DMS 273 treated with DMSO at 0.1 percent for 48 hours (cell line): ENCODE measurements around the gene DUSP8.

Source experiments
- DNase-seq: peaks from one replicate; lab custom pipeline; 2025; lab: John Stamatoyannopoulos, UW

Gene DUSP8

DNA sequence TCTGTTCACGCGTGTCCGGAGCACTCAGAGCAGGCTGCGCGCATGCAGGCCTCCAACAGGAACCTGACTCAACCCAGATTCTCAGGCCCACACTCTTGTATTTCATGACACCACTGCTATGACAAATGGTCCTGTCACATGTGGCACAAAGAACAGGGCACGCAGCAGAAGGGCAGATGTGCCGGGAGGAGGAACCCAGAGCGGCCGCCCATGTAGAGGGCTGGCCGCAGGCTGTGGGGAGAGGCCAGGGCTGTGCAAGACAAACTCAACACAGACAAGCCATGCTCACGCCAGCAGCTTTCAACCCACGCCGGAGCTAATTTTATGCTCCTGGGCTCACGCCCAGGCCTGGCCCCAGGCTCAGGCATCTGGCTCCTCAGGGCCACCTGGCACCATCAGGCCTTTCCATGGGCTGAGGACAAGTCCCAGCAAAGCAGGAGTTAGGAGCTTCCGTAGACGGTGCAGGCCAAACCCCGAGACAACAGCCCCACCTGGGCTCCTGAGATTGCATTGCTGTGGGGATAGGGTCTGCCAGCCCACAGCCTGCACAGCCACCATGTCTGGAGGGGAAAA is 40.0 kb downstream of the DUSP8 start:
- peak; percentile 68 for DNase-seq

DNA sequence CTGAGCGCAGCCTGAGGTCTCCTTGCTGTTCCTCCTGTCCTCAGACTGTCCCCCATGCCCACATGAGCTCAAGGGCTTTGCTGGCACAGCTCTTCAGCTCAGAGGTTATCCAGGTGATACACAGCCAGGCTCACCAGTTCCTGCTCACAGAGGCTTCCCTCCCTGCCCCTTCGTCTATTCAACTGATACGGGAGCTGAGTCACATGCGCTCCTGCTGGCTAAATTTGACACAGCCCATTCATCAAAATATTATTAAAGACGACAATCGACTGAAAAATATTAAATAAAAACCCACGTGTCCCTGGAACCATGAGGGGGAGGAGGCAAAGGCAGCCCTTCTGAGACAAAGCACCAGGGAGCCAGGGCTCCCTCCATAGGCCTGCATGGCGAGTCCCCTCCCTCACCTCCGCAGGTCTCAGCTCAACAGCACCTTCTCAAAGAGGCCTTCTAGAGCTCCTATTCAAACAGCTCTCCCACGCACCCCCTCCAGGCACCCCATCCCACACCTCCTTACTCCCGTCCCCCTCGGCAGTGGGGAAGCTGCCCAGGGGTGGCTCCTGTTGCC is 40.5 kb downstream of the DUSP8 start:
- DNase-seq: no peak

DNA sequence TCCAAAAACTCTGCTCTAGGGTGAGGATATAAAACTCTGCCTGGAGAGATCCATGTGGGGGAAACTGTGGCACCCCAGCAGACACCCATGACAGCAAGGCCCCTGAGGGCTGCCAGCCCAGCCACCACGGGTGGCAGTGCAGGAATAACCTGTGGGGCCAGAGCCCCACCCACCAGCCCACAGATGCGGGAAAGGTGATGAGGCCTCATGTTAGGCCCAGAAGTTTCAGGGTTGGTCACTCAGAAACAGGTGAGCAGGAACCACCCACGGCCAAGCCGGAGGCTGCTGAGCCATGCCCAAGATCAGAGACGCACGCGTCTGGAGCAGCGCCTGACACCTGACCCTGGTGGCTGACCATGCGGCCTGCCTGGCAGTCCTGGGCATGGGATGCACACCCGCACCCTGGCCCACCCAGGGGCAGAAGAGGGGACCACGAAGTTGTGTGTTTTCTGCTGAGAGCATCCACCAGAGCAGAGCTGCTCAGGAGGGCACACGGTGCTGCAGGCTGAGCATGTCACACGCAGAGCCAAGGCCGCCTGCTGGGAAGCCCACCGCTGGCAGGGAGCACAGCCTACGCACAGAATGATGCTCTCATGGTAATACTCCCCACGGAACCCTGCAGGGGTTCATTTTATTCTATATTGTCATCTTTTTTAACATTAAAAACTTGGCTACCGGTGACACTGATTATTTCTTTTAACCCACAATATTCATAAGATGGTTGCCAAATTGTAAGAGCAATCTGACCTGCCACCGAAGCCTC is 41.2 kb downstream of the DUSP8 start:
- DNase-seq: no peak

GRCh38 chr11:1529774-1530173 is 42.3 kb downstream of the DUSP8 start:
- no peak for DNase-seq

DNA sequence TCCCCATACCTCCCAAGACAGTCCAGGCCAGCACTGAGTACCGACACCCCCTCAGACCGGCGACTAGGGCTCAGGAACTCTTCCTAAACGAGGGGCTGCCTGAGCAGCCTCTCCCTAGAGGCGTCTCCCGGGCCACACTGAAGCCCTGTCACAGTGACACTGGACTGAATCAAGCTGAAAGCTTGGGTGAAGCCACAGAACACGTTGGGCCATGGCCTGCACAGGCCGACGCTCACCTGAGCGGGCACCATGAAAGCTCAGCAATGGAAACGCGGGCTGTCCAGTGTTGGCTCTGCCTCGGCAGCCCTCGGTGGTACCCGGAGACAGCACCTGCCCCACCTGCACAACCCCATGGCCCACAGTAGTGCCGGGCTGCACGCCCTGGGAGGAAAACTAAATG is 42.8 kb downstream of the DUSP8 start:
- no peak for DNase-seq

GRCh38 chr11:1528710-1529109 is 43.4 kb downstream of the DUSP8 start:
- no peak for DNase-seq

- DNase-seq: no peak
These were observed 45.3 kb downstream of the DUSP8 start for GRCh38 chr11:1526785-1527184.

GRCh38 chr11:1523779-1524178 is 48.3 kb downstream of the DUSP8 start:
- DNase-seq: no peak

DNA sequence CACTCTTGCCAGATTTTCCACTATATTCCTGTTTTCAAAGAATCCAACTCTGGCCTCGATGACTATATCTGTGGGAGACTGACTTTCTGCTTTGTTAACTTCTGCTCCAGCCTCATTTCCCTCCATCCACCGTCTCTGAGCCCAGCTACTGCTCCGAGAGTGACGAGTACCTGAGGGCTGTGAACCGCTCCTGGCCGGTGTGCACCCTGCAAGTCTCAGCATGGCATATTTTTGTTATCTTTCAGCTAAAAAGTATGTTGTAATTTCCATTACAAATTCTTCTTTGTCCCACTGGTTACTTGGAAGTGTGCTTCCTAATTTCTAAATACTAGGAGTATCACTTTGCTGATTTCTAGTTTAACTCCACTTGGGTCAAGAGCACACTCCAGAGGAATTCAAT is 49.0 kb downstream of the DUSP8 start:
- DNase-seq: no peak

DNA sequence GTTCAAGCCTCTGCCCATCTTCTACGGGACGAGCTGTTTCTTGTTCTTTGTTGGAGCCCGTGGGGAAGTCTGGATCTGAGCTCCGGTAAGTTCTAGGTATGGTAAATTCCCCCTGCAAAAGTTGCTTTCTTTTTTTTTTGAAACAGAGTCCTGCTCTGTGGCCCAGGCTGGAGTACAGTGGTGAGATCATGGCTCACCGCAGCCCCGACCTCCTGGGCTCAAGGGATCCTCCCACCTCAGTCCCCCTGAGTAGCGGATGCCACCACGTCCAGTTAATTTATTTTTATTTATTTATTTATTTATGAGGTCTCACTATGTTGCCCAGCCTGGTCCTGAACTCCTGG is 50.0 kb downstream of the DUSP8 start:
- DNase-seq: no peak

GRCh38 chr11:1521382-1522080 is 50.5 kb downstream of the DUSP8 start:
- DNase-seq: no peak

DNA sequence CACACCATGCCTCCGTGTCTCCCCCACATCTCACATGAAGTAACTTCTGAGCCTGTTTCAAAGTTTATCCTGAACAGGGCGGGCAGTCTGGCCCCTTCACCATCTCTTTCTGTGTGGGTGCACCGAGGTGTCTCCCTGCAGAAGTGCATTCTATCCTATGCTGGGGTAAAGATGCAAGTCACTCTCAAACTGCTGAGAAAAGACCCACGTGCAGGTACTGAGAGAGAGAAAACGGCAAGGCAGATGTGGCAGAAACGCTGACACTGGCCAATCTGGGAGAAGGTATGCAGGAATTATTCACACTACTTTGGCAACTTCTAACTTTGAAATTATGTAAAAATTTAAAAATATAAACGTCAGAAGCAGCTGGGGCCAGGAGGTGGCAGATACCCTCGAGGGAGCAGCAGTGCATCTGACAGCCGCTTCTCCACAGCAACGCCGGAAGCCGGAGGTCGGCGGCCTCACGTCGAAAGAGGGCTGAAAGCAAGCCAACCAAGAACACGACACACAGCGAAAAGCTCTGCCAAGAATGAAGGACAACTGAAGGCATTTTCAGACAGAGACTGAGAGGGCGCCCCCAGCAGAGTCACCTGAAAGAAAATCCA is 51.3 kb downstream of the DUSP8 start:
- no peak for DNase-seq

GRCh38 chr11:1520209-1520662 is 51.8 kb downstream of the DUSP8 start:
- no peak for DNase-seq

GRCh38 chr11:1519028-1520010 is 52.8 kb downstream of the DUSP8 start:
- no peak for DNase-seq

DNA sequence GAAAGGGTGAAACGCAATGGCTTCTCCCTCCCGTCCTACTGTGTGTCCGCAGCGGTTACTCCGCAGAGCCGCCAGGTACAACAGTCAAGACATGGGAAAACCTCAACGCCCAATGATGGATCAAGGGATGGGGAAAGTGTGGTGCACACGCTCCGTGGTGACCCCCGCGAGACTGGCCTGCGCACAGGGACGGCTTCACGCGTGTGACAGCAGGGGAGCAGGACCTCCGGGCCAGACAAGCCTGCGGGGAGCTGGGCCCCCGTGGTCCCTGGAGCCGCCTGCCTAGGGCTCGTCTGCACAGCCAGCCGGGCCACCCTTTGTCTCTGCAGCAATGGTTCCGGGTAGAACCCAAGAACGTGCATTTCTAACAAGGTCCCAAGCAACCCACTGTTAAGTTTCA is 53.8 kb downstream of the DUSP8 start:
- DNase-seq: no peak

- no peak for DNase-seq
These were observed 54.7 kb downstream of the DUSP8 start for GRCh38 chr11:1517117-1518005.

DNA sequence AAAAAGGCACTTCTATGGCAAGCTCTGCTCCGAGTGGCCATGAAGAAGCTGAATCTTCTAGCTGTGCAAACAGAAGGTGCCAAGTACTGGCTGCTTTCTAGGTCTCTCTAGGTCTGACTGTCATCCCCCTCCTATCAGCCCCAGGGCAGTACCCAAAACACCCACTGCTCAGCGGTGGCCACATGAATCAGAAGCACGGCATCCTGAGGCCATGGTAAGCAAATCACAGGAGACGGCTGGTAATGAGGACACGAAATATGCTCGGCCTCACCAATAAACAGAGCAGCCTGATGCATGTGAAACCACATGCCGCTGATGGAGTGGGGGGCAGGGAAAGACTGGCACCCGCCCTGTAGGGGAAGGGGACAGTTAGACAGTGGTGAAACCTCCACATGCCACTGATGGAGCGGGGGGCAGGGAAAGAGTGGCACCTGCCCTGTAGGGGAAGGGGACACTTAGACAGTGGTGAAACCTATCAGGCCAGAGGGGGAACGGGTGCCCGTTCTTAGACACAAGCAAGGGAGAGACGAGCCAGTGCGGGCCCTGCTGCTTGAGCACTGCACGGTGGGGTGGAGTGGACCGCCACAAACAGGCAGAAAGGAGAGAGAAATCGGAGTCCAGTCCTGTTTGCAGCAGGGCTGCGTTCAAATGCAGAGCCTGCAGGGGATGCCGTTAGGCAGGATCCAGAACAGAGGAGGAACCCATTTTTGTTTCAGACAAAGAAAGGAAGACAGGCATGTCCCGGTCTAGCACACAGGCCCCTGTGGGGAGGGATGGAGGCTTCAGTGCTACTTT is 55.6 kb downstream of the DUSP8 start:
- no peak for DNase-seq

- no peak for DNase-seq
These were observed 56.7 kb downstream of the DUSP8 start for GRCh38 chr11:1515082-1516060.
